T-cell (primary cell): Measurements from ENCODE around the gene CPNE4. TPM values are rescaled to one million over a fixed set of nuclear protein-coding genes. Genes with fewer than 3 reads are reported as not detected.

Experiments used
- ATAC-seq, 4 experiments: fragments of 200-7000 bp in 3 of 4; fragments of 150-1000 bp in 1 of 4; cut with Tn5 transposase; replicated peaks in 1 of 4; 1 replicate in 3 of 4; 2 replicates in 1 of 4; pipeline ENCODE4 v1.10.0; 2021; ENCODE audit warnings: moderate library complexity in 3 of 4, mild to moderate bottlenecking in 2 of 4, moderate number of reproducible peaks in 1 of 4
- CTCF ChIA-PET, 2 donors: fragments of 300-600 bp; sonication (Branson Sonifier 250); formaldehyde crosslinking; loops; one replicate each; lab custom pipeline; 2022; ENCODE audit warnings: antibody characterized with exemption in 2 of 2; lab: Charles Lee
- POLR2A ChIA-PET, 2 donors: fragments of 300-600 bp; sonication (Branson Sonifier 250); formaldehyde crosslinking; loops; one replicate each; lab custom pipeline; 2022; ENCODE audit warnings: antibody characterized with exemption in 2 of 2; lab: Charles Lee
- DNase-seq, 35 experiments: peaks; one replicate each; pipeline versions ENCODE4 v3.0.0 to v3.0.0-alpha.2; 2013 to 2023
- H3K27ac ChIP-seq: one replicate; pipeline ENCODE4 v1.5.1; 2013; ENCODE audit warnings: low read length
- H3K27me3 ChIP-seq, 2 experiments: replicated peaks in 1 of 2; 1 replicate in 1 of 2; 2 replicates in 1 of 2; pipeline versions ENCODE4 v1.6.1 to v1.7.0; 2013; ENCODE audit warnings: low read length in 1 of 2, mixed read lengths in 1 of 2; ENCODE audit not compliant: control insufficient read depth in 2 of 2, insufficient read depth in 2 of 2; ENCODE audit errors: extremely low read depth in 1 of 2
- H3K36me3 ChIP-seq, 2 donors: 1 replicate in 1 of 2; 2 replicates in 1 of 2; pipeline versions ENCODE4 v1.6.1 to v1.7.0; 2013; ENCODE audit warnings: low read length in 1 of 2; ENCODE audit not compliant: control insufficient read depth in 2 of 2, insufficient read depth in 1 of 2; ENCODE audit errors: extremely low read depth in 1 of 2
- H3K4me1 ChIP-seq, 2 experiments: 1 replicate in 1 of 2; 2 replicates in 1 of 2; pipeline versions ENCODE4 v1.6.1 to v1.7.0; 2013; ENCODE audit warnings: low read length in 2 of 2, mixed read lengths in 1 of 2; ENCODE audit not compliant: insufficient read depth in 2 of 2, control insufficient read depth in 1 of 2; ENCODE audit errors: extremely low read depth in 1 of 2
- H3K4me3 ChIP-seq, 2 donors: 1 replicate in 1 of 2; 2 replicates in 1 of 2; pipeline versions ENCODE4 v1.5.1 to v1.7.0; 2013; ENCODE audit warnings: mild to moderate bottlenecking in 2 of 2, low read length in 1 of 2, moderate library complexity in 1 of 2; ENCODE audit not compliant: control insufficient read depth in 1 of 2; ENCODE audit errors: extremely low read depth in 1 of 2
- H3K9me3 ChIP-seq: 2 replicates; pipeline ENCODE4 v1.7.0; 2013
- H3K27ac Mint-ChIP-seq, 2 donors: one replicate each; pipeline ENCODE4 v1.8.0; 2020 to 2021; ENCODE audit warnings: mild to moderate bottlenecking in 2 of 2, mixed read lengths in 2 of 2
- H3K27me3 Mint-ChIP-seq, 2 donors: one replicate each; pipeline ENCODE4 v1.8.0; 2021 to 2022; ENCODE audit warnings: mixed read lengths in 2 of 2
- H3K36me3 Mint-ChIP-seq: one replicate; pipeline ENCODE4 v1.8.0; 2021; ENCODE audit warnings: mixed read lengths
- H3K4me1 Mint-ChIP-seq, 3 donors: one replicate each; pipeline ENCODE4 v1.8.0; 2020 to 2022; ENCODE audit warnings: mixed read lengths in 3 of 3, mild to moderate bottlenecking in 1 of 3
- H3K4me3 Mint-ChIP-seq, 3 donors: one replicate each; pipeline ENCODE4 v1.8.0; 2020 to 2022; ENCODE audit warnings: mild to moderate bottlenecking in 3 of 3, mixed read lengths in 3 of 3, moderate library complexity in 3 of 3
- H3K9me3 Mint-ChIP-seq, 3 donors: one replicate each; pipeline ENCODE4 v1.8.0; 2020 to 2022; ENCODE audit warnings: mixed read lengths in 3 of 3
- WGBS: methylation state at CpG from one replicate; pipeline ENCODE4 v1.1.5; 2013; ENCODE audit warnings: missing lambda C conversion rate; ENCODE audit not compliant: insufficient coverage; 5-methylcytosine and 5-hydroxymethylcytosine counted together
- total RNA-seq, 35 experiments: library from RNA in 6 of 35; stranded (reverse) in 6 of 35; fragments of 120-200 nt in 1 of 35; gene quantifications; one replicate each; pipeline versions ENCODE4 v1.2.1 to v1.2.4 and lab custom pipeline; 2013 to 2026

Gene CPNE4
- total RNA-seq, 5 donors from 2014 or later (not counting 1 experiment from before 2014, with no cell fraction given): not detected

GRCh38 chr3:131484496-131485111 is 550.2 kb downstream of the CPNE4 start:
- Histone ChIP-seq H3K36me3 (peaks cover 0 to 22% of the 10 kb centered on the region in 2 donors), H3K27ac (no peak overlapping the region), H3K27me3 (no peaks in the 10 kb centered on the region), H3K4me1 (no peaks in the 10 kb centered on the region), H3K9me3 (no peaks in the 10 kb centered on the region), H3K4me3 (no peak overlapping the region)
- ATAC-seq: no peak
- no peak overlapping the region for H3K27ac Mint-ChIP-seq
- H3K4me1 Mint-ChIP-seq: peaks cover 21 to 33% (median 26%) of the 10 kb centered on the region in 3 donors
- no peaks in the 10 kb centered on the region for H3K27me3 Mint-ChIP-seq
- H3K4me3 Mint-ChIP-seq: no peak overlapping the region
- CTCF ChIA-PET: no interaction called here
- H3K36me3 Mint-ChIP-seq: peaks cover 45% of the 10 kb centered on the region
- 100% methylated on average over 1 of the region's 4 CpGs for WGBS
- POLR2A ChIA-PET: no interaction called here
- H3K9me3 Mint-ChIP-seq: no peaks in the 10 kb centered on the region
- DNase-seq: no peak
